VCaP (cell line): Measurements from ENCODE around the gene TREML4.

ENCODE experiments used
- H3K27ac ChIP-seq: fragments of 450-650 bp; 2 replicates; pipeline ENCODE4 v1.5.1; 2017
- TF ChIP-seq, protein P1 (sequence below): fragments of 450-650 bp; conservative IDR thresholded peaks from 2 replicates; pipeline ENCODE4 v1.5.1; 2017; ENCODE audit warnings: mild to moderate bottlenecking, moderate library complexity

The TREML4 gene

GRCh38 chr6:41226752-41227151 lies 1.4 kb upstream of the TREML4 start:
- no peak overlapping the region for H3K27ac ChIP-seq
- TF ChIP-seq, protein P1, sequence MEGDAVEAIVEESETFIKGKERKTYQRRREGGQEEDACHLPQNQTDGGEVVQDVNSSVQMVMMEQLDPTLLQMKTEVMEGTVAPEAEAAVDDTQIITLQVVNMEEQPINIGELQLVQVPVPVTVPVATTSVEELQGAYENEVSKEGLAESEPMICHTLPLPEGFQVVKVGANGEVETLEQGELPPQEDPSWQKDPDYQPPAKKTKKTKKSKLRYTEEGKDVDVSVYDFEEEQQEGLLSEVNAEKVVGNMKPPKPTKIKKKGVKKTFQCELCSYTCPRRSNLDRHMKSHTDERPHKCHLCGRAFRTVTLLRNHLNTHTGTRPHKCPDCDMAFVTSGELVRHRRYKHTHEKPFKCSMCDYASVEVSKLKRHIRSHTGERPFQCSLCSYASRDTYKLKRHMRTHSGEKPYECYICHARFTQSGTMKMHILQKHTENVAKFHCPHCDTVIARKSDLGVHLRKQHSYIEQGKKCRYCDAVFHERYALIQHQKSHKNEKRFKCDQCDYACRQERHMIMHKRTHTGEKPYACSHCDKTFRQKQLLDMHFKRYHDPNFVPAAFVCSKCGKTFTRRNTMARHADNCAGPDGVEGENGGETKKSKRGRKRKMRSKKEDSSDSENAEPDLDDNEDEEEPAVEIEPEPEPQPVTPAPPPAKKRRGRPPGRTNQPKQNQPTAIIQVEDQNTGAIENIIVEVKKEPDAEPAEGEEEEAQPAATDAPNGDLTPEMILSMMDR: no peak

DNA sequence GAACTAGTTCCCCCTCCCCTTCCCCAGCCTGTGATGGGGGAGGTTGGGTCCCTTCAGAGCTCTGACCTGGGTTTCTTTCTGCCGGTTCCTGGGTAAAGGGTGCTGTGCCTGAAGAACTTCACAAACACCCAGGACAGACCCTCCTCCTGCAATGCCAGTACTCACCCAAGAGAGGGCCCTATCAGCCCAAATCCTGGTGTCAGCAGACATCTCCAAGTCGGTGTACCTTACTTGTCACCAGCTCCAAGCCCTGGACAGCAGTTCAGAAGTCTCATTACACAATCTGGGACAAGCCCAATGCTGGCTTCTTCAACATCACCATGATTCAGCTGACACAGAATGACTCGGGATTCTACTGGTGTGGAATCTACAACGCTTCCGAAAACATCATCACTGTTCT lies 467 bp downstream of the TREML4 start:
- TF ChIP-seq, protein P1: no peak
- no peak overlapping the region for H3K27ac ChIP-seq

DNA sequence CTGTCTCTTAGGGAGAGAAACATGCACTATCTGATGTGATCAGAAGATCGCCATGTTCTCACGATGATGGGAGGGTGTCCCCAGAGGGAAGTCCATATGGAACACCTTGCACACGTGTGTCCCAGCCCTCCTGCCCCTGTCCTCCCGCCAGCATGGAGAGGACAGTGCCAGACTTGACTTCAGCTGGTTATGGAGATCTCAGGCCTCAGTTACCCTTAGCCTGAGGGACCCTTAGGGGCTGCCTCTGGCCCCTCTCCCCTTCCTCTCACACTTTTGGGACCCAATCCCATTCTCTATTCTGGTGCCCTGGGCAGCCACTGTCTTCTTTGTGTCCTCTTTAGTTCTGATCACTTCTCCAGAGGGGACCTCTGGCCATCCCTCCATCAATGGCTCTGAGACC lies 1.6 kb downstream of the TREML4 start:
- H3K27ac ChIP-seq: no peak overlapping the region
- TF ChIP-seq, protein P1: no peak

DNA sequence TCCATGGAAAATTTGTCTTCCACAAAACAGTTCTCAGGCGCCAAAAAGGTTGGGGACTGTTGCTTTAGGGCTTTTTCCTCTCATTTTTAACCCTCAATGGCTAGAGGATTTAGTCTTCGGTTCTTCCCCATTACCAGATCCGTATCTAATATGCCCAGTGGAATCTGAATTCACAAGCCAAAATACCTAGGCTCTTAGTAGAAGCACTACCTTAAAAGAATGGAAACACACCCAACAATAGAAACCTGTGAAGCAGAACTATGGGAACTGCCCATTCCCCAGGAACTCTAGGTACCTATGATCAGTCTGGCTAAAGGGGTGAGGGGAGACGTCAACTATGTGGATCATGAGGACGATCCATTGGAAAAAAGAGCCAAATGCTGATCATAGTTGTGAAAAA lies 3.1 kb downstream of the TREML4 start:
- TF ChIP-seq, protein P1: no peak
- no peak overlapping the region for H3K27ac ChIP-seq

GRCh38 chr6:41232667-41233066 lies 4.5 kb downstream of the TREML4 start:
- H3K27ac ChIP-seq: no peak overlapping the region
- TF ChIP-seq, protein P1: no peak

DNA sequence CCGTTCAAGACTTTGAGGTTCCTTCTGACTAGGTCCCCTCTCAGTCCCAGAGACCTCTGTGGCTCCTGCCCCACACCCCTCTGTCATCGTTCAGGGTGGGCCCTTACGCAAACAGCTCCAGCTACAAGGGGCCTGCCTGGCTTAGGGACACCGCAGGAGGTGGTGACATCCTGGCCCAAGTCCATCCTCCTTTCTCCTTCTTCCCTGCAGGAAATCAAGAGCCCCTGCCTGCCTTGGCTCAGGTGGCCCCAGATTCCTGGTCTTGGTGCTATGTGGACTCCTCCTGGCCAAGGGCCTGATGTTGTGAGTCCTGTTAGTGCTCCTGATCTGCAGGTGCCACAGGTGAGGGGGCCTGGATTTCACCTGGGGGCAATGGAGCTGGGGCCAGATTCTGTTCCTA lies 8.1 kb downstream of the TREML4 start:
- TF ChIP-seq, protein P1: no peak
- H3K27ac ChIP-seq: no peak overlapping the region

DNA sequence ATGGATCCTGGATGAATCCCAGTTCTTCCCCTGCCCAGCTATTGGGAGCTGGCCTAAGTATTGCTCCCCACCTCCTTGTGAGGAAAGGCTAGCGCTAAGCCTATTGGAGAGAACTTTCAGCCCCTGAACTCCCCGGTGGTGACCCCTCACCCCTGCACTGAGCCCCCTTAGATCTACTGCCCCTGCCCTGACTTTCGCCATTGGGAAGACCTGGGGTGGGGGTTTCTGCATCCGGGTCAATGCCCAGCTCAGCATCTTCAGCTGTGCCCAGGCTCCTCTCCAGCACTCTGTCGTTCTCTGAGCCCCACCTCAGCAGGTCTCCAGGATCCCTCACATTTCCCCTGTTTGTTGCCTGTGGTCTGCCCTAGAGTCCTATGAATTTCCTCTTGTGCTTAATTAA lies 9.0 kb downstream of the TREML4 start:
- H3K27ac ChIP-seq: no peak overlapping the region
- TF ChIP-seq, protein P1: no peak
